HG03045 (cell line): ENCODE measurements around the gene TARS2.

Experiments used
- ATAC-seq: cut with Tn5 transposase; IDR thresholded peaks from one replicate; pipeline ENCODE4 v1.9.1; 2021; ENCODE audit warnings: mild to moderate bottlenecking, moderate library complexity; ENCODE audit not compliant: unreplicated experiment

TARS2 gene, protein sequence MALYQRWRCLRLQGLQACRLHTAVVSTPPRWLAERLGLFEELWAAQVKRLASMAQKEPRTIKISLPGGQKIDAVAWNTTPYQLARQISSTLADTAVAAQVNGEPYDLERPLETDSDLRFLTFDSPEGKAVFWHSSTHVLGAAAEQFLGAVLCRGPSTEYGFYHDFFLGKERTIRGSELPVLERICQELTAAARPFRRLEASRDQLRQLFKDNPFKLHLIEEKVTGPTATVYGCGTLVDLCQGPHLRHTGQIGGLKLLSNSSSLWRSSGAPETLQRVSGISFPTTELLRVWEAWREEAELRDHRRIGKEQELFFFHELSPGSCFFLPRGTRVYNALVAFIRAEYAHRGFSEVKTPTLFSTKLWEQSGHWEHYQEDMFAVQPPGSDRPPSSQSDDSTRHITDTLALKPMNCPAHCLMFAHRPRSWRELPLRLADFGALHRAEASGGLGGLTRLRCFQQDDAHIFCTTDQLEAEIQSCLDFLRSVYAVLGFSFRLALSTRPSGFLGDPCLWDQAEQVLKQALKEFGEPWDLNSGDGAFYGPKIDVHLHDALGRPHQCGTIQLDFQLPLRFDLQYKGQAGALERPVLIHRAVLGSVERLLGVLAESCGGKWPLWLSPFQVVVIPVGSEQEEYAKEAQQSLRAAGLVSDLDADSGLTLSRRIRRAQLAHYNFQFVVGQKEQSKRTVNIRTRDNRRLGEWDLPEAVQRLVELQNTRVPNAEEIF

DNA sequence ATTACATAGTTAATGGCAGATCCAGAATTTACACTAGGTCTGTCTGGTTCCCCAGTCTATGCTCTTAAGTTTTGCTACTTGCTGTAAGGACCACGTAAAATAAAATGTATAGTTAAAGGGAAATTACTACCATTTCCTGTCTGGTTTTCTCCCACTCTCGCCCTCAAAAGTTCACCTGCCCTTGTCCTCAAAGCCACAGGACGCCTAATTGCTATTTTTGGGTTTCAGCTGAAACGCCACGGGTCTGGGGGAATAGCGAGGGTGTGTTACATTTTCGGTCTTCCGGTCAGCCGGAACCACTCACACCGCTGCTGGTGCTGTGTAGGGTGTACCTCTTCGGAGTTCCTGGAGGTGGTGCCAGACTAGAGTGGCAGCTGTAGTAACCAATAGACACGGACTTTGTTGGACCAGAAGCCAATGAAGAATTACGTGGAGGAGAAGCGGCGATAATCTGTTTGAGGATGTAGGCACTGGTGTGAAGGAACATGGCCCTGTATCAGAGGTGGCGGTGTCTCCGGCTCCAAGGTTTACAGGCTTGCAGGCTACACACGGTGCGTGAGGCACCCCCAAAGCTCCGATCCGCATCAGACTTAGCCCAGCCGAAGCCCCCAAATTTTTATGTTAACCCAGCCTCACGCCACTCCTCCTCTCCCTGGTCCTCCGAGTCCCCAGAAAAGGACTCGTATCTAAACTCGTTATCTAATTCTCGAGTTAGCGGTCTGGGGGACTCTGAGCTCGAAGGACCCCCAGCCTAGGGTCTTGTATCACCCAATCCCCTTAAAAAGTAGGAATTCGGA, at the start of gene TARS2:
Gene TARS2, plus strand, starts transcription at position 454 of the 797 bp plus-strand sequence. Its CDS starts 32 bp downstream, at position 486.
- ATAC-seq = peak; percentile 99

DNA sequence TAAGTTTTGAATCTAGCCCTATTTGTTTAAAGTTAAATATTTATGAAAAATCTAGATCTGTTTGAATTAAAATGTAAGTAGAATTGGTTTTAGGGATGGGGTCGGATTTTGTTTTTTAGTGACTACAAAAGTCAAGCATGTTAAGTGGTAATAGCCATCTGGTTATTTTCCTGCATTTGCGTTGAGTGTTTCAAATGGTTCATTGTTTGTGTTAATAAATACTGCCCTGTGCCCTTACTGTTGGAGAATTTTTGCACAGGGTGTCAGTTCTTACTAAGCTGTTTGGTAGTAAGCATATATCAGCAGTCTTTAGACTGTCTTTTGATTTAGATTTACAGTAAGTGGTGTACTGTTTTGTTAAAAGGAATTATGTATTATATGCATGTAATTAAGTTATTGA, 46.1 kb upstream of the TARS2 start:
- ATAC-seq = no peak

DNA sequence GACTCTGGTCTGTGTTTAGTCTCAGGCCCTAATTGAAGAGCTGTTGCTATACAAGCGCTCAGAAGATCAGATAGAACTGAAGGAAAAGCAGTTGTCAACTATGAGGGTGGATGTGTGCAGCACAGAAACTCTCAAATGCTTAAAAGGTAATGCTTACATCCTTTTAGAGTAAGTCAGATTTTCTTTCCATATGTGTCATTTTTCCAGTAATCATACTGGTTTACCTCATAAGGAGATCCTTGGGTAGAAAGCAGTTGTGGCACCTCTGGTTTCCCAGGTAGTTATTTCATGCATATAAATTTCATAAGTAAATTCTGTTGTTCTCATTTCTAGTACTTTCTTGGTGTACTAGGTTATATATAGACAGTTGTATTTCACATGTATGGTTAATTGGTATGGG, 43.0 kb upstream of the TARS2 start:
- ATAC-seq = no peak

DNA sequence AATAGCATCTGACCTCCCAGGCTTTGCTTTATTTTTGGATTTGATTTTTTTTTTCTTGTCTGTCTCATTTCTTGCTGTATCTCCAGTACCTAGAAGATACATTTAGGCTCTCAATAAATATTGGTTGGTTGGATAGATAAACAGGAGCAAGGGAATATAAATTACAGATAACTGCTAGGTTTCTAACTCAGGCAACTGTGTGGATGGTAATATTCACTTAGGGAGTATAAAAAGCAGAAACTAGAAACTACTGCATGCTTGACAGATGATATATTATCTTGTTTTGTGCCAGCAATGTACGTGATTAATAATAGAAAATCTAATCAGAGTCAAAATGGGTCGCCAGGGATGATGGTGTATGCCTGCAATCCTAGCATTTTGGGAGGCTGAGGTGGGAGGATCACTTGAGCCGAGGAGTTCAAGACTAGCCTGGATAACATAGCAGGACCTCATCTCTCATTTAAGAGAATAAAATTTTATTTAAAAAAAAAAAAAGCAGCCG, 31.0 kb upstream of the TARS2 start:
- ATAC-seq = no peak

DNA sequence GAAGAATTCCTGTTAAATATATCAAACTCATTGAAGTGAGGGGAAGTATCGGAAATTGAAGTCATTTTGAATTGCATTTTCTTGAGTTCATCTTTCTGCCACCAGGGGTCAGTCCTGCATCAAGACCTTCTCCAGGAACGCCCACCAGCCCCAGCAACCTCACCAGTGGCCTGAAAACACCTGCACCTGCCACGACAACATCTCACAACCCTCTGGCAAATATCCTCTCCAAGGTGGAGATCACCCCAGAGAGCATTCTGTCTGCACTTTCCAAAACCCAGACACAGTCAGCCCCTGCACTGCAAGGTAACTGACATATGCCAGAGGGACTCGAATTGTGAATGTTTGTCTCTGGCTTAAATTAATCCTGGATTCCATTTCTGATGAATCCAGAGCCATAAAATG, 22.8 kb upstream of the TARS2 start:
- no peak for ATAC-seq

DNA sequence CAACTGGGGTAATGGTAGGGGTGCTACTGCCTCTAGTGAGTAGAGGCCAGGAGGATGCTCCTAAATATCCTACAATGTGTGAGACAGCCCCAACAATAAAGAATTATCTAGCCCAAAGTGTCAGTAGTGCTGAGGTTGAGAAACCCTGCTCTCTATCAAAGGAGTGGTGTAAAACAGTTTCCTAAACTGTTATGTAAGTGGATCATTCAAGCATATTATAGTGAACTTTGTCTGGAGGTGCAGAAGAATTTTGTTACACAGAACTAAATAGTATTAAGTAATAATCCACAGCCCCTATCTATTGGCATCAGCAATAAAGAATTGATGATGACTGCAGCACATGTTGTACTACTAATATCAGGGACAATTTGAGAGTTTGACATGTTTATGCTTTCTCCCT, 20.3 kb upstream of the TARS2 start:
- no peak for ATAC-seq

DNA sequence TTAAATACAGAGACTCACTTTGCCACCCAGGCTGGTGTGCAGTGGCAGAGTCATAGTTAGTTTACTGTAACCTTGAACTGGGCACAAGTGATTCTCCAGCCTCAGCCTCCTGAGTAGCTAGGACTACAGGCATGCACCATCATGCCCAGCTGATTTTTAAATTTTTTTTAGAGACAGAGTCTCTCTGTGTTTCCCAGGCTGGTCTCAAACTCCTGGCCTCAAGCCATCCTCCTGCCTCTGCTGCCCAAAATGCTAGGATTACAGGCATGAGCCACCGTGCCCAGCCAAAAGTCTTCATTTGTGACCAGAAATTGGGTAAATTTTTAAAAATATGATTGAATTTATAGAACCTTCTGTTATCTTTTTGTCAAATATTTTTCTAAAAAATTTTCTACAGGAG, 17.9 kb upstream of the TARS2 start:
- no peak for ATAC-seq

DNA sequence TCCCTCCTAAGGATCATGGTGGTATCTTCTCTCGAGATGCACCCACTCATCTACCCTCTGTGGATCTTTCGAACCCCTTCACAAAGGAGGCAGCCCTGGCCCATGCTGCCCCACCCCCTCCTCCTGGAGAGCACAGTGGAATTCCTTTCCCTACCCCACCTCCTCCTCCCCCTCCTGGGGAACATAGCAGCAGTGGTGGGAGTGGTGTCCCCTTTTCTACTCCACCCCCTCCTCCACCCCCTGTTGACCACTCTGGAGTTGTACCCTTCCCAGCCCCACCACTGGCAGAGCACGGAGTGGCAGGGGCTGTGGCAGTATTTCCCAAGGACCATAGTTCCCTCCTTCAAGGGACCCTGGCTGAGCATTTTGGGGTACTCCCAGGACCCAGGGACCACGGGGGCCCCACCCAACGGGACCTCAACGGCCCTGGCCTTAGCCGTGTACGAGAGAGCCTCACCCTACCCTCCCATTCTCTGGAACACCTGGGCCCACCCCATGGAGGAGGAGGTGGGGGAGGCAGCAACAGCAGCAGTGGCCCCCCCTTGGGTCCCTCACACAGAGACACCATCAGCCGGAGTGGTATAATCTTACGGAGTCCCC, 14.5 kb upstream of the TARS2 start:
- no peak for ATAC-seq

DNA sequence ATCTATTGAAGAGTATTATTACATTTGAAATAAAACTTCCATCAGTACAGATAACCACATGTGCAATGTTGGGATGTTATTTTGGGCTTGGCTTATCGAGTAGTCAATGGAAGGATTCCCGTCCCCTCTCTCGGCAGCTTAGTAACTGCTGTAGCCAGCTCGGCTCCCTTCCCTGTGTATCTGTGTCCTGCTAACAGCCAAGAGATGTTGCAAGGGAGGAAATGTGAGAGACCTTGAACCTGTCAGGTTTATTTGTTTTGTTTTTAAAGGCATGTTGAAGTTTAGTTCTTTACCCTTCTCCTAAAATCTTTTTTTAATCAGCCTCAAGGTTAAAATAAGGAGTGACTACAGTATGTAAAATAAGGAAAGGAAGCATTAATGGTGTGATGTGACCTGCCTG, 13.6 kb upstream of the TARS2 start:
- no peak for ATAC-seq

DNA sequence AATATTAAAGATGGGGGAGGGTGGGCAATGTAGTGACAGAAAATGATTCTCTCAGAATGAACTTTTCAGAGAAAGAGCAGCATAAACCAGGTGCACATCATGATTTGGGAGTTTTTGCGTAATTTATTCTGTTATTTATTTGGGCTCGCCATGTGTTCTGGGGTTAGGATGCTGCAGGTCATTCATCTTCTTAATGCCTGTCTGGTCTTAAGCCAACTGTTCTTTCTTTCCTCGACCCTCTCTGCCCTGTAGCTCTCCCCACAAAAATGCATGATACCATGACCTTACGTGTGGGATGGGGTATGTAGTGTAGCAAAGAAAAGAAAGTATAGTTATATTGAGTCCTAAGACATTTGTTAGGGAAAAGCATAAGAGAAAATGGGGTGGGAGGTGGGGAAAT, 12.3 kb upstream of the TARS2 start:
- ATAC-seq = no peak

DNA sequence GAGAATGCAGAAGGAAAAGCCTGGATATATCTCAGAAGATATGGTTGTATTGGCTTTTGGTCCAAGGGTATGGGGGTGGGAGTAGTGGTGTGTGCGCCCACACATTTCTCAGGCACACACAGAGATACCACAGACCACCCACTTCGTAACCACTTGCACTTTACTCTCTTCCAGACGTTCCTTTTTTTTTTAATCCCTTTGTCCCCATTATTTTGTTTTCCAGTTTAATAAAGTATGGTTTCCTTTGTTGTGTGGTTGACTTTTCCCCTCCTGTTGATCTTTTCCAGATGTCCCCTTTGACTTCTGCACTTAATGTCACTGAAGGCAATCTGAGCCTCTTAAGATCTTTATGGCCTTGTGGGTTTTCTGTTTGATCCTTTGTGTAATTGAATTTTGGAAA, 10.5 kb upstream of the TARS2 start:
- no peak for ATAC-seq

DNA sequence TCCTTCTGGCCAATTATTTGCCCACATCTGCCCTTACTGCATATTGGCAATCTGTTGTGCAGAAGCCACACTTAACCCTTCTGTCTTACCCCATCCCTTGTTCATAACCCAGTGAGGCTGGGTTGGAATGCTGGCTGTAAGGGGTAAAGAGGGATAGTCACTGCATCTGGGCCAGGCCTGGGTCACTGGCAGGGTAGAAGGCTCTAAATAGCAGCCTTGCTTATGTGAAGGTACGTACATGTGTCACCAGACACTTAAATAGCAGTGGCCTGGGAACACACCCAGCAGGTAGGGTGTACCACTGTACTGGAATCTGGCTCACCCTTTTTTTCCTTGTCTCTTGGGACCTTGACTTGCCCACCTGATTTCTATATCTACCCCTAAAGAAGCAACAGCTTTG, 9.9 kb upstream of the TARS2 start:
- ATAC-seq = no peak

DNA sequence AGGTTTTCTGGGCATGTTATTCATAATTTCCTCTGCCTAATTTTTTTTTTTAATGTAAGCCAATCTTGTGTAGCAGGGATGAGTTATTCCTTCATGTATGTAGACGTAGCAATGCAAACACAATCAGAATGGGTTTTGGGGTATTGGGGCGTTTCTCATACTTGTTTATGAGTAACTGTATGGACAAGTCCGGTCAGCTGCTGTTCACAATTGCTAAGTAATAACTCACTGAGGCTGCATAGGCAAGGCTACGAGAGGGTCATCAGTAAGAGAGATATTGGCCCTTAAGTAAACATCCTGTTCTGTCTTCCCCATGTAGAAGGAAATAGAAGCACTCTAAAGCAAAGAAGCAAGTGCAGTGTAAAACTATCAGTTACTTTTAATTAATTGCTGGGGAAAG, 9.5 kb upstream of the TARS2 start:
- no peak for ATAC-seq

DNA sequence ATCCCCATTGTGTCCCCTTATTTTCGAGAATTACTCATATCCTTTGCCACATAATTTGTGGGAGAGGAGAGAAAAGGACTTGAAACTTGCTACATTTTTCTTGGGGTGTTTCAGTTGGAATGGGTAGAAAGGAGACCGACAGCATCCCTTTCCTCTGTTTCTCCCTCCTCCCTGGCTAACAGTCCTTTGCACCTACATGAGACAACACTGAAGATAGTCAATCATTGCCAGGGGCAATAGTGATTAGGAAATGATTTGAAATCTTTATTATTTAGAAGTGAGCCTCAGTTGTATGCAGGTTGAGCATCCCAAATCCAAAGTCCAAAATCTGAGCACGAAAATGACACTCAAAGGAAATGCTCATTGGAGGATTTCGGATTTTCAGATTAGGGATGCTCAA, 7.8 kb upstream of the TARS2 start:
- ATAC-seq = no peak

DNA sequence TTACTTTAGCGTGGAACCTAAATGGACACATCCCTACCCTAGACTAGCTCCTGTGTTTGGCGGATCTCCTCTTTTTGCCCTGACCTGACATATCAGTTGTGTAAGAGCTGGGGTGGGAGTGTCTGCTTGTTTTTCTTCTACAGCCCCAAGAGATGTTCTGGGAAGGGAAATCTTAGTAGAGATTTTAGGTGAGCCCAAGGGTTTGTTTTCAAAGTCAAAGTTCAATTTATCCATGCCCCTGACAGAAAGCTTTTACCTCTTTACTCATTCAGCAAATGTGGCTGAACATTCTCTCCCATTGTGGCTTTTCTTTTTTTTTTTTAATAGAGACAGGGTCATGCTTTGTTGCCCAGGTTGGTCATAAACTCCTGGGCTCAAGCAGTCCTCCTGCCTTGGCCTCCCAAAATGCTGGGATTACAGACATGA, 7.3 kb upstream of the TARS2 start:
- ATAC-seq = no peak

DNA sequence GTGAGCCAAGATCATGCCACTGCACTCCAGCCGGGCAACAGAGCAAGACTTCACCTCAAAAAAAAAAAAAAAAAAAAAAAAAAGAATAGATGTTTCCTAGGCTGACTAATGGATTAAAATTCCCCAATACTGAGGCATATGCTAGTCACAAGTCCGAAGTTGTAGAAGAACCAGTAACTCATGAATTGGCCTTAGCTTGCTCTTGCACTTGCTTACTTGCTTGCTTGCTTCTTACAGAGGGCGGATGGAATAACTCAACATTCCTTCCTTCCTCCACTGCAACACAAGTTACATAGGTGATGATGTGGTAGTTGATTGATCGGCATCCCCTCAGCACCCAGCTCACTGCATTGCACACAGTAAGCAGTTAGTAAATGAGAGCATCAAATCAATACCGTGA, 2.8 kb upstream of the TARS2 start:
- ATAC-seq = no peak

DNA sequence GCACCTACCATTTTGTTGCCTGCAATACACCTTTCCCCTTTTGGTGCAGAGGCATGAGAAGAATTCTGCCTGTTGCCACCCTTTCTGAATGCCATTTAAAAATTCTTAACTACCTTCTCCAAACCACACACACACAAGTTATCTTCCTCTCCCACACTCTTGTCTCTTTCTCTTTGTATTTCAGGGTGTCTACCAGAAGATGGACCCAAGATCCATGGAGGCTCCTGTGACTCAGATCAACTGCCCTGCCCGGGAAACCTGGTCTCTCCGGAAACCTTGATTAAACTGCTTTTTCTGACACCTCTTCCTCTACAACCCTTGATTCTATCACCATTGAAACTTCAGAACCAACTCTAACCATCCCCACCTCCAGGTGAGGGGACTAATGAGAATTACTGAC, 2.4 kb upstream of the TARS2 start:
- ATAC-seq = no peak

DNA sequence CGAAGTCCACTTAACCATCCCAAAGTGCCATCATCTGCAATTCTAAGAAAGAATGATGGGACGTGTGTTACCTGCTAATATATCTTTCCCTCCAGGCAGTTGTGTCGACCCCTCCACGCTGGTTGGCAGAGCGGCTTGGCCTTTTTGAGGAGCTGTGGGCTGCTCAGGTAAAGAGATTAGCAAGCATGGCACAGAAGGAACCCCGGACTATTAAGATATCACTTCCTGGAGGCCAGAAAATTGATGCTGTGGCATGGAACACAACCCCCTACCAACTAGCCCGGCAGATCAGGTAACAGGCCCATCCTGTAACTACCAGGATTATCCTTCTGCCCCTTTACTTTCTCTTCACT, 520 bp downstream of the TARS2 start:
- ATAC-seq = no peak

DNA sequence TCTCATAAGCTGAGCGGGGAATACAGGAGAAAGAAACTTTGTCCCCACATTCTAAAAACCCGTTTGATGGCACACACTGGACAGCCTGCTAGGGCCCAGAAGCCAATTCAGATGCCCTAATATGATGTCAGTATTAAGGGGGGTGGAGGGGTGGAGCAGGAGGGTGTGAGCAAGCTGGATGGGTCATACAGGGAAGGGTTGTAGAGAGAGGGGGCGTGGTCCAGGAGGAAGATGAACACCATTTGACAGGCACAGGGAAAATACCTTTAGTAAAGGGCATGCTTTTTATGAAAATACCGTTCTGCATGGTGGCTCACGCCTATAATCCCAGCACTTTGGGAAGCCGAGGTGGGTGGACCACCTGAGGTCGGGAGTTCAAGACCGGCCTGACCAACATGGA, 6.0 kb downstream of the TARS2 start:
- no peak for ATAC-seq

DNA sequence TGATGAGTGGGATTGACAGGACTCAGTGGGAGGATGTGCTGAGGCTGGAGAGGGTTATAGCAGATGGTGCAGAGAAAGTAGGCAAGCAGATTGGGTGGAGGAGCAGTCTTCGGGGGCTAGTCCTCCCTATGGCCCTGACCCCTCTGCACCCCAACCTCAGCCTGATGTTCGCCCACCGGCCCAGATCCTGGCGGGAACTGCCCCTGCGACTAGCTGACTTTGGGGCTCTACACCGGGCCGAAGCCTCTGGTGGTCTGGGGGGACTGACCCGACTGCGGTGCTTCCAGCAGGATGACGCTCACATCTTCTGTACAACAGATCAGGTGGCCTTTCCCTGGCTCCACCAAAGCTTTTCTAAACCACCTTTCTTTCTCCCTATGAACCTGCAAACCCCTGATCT, 11.1 kb downstream of the TARS2 start:
- no peak for ATAC-seq

DNA sequence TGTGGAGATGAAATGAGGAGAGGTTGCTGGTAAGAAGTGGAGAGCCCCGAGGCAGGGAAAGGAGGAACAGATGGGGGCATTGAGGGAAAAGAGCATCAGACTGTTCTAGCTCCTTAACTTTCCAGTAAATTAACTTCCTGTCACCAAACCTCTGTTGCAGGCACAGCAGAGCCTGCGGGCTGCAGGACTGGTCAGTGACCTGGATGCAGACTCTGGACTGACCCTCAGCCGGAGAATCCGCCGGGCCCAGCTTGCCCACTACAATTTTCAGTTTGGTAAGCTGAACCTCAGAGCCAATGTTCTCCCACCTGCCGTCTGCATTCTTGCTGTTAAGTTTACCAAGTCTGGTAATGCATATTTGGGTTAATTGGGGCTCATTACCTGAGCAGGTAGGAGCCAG, 18.2 kb downstream of the TARS2 start:
- ATAC-seq = no peak
